Transverse colon (tissue), 4 donors: Measurements from ENCODE around the gene LRFN2. TPM values are rescaled to one million over a fixed set of nuclear protein-coding genes. Genes with fewer than 3 reads are reported as not detected.

Experiments used
- DNase-seq: peaks from one replicate; pipeline ENCODE4 v3.0.0-alpha.2; 2019
- H3K27ac ChIP-seq, 4 donors: fragments of 200-600 bp; sonication (generic); 2 replicates each; pipeline ENCODE4 v1.5.1; 2016 to 2018; ENCODE audit warnings: inconsistent platforms in 4 of 4
- H3K27me3 ChIP-seq: fragments of 200-600 bp; sonication (generic); 2 replicates; pipeline ENCODE4 v1.5.1; 2017; ENCODE audit warnings: inconsistent platforms
- H3K36me3 ChIP-seq, 4 donors: fragments of 200-600 bp; sonication (generic); 2 replicates each; pipeline ENCODE4 v1.5.1; 2017 to 2019; ENCODE audit warnings: inconsistent platforms in 4 of 4
- H3K4me1 ChIP-seq, 4 donors: fragments of 200-600 bp; sonication (generic); 2 replicates each; pipeline ENCODE4 v1.5.1; 2017 to 2020; ENCODE audit warnings: inconsistent platforms in 4 of 4
- H3K4me3 ChIP-seq, 4 donors: fragments of 200-600 bp; sonication (generic); 1 replicate in 1 of 4; 2 replicates in 3 of 4; pipeline versions ENCODE4 v1.5.1 to v1.6.1; 2017 to 2019; ENCODE audit warnings: inconsistent platforms in 4 of 4
- H3K9me3 ChIP-seq, 2 donors: fragments of 200-600 bp; sonication (generic); 2 replicates each; pipeline ENCODE4 v1.5.1; 2017 to 2019; ENCODE audit warnings: inconsistent platforms in 2 of 2
- EP300 ChIP-seq: sonication (generic); formaldehyde crosslinking; IDR thresholded peaks from one replicate; pipeline ENCODE4 v1.6.1; 2017; ENCODE audit warnings: antibody characterized with exemption, low read depth
- POLR2A ChIP-seq: fragments of 450-650 bp; IDR thresholded peaks from one replicate; pipeline ENCODE4 v1.6.1; 2016; ENCODE audit warnings: antibody characterized with exemption, mild to moderate bottlenecking, moderate library complexity
- POLR2AphosphoS5 ChIP-seq, 3 donors: sonication (generic); formaldehyde crosslinking; IDR thresholded peaks; one replicate each; pipeline ENCODE4 v1.6.1; 2016; ENCODE audit warnings: antibody characterized with exemption in 3 of 3
- WGBS, 2 donors: methylation state at CpG; one replicate each; pipeline ENCODE4 v1.1.5; 2018; ENCODE audit warnings: low coverage in 1 of 2; 5-methylcytosine and 5-hydroxymethylcytosine counted together
- in situ Hi-C, 4 donors: fragments of 200-750 bp; cut with MboI; loops; one replicate each; pipeline versions ENCODE4 v1.15.0 to v1.15.1; 2017; ENCODE audit warnings: low sequenced_read_pairs in 3 of 4, low pct_ligation_motif_present in 1 of 4, low pct_unique_long_range_greater_than_20kb in 1 of 4
- intact Hi-C: fragments of 100-400 bp; cut with DNase I; formaldehyde crosslinking; loops from one replicate; pipeline ENCODE4 v1.15.1; 2023; ENCODE audit warnings: low total_unique reads
- total RNA-seq, 4 donors: library from RNA; depleted of rRNA; stranded (reverse); fragments of >200 nt; gene quantifications; one replicate each; pipeline ENCODE4 v1.1.0, GENCODE V29; 2016
- TF ChIP-seq, protein P1 (sequence below), 5 experiments: fragments of 200-600 bp in 3 of 5; fragments of 450-650 bp in 2 of 5; sonication (generic) in 3 of 5; IDR thresholded peaks; 1 replicate in 2 of 5; 2 replicates in 3 of 5; pipeline ENCODE4 v1.5.1; 2016 to 2017; ENCODE audit warnings: antibody characterized with exemption in 5 of 5, inconsistent platforms in 3 of 5, mild to moderate bottlenecking in 2 of 5, moderate library complexity in 1 of 5

LRFN2 gene
- total RNA-seq, 4 donors from 2014 or later = 0.40 to 0.41 TPM; not detected in 2

DNA sequence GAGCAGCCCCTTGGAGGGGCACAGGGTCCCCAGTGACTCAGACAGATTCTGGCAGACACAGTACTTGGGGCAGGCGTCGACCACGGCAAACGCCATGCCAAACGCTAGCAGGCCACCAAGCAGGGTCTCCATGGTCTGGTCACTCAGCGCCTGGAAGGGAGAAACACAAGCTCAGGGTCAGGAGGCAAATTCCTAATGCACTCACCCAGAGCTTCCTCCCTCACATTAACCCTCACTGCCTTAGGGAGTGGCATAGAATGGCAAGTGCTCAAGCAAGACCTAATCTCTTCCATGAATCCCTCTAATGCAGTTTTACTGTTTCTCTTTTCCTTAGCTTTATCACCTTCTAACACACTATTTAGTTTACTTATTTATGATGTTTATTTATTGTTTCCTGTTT is 154.2 kb downstream of the LRFN2 start:
- intact Hi-C loops (no loop called here), in situ Hi-C loops (no loop called here)
- no peak for DNase-seq
- H3K36me3 ChIP-seq = no peaks in the 10 kb centered on the region
- WGBS, 2 donors = 90% methylated on average over 6 of the region's 6 CpGs; no CpG with 5 or more reads in 1 of the 2 donors
- no peaks in the 10 kb centered on the region for H3K9me3 ChIP-seq
- TF ChIP-seq, protein P1, sequence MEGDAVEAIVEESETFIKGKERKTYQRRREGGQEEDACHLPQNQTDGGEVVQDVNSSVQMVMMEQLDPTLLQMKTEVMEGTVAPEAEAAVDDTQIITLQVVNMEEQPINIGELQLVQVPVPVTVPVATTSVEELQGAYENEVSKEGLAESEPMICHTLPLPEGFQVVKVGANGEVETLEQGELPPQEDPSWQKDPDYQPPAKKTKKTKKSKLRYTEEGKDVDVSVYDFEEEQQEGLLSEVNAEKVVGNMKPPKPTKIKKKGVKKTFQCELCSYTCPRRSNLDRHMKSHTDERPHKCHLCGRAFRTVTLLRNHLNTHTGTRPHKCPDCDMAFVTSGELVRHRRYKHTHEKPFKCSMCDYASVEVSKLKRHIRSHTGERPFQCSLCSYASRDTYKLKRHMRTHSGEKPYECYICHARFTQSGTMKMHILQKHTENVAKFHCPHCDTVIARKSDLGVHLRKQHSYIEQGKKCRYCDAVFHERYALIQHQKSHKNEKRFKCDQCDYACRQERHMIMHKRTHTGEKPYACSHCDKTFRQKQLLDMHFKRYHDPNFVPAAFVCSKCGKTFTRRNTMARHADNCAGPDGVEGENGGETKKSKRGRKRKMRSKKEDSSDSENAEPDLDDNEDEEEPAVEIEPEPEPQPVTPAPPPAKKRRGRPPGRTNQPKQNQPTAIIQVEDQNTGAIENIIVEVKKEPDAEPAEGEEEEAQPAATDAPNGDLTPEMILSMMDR (IDR thresholded peaks at IDR 0.05) = no peak
- no peak overlapping the region for H3K27ac ChIP-seq
- no peaks in the 10 kb centered on the region for H3K27me3 ChIP-seq
- H3K4me3 ChIP-seq = no peak overlapping the region
- H3K4me1 ChIP-seq = no peaks in the 10 kb centered on the region

- TF ChIP-seq EP300 (no peak), POLR2A (no peak), POLR2AphosphoS5 (IDR thresholded peaks at IDR 0.05) (no peak)
- TF ChIP-seq, protein P1 (IDR thresholded peaks at IDR 0.05) = no peak
- no peaks in the 10 kb centered on the region for H3K27me3 ChIP-seq
- no peak overlapping the region for H3K4me3 ChIP-seq
- DNase-seq = no peak
- H3K4me1 ChIP-seq = no peaks in the 10 kb centered on the region
- no peaks in the 10 kb centered on the region for H3K9me3 ChIP-seq
- intact Hi-C loops (no loop called here), in situ Hi-C loops (no loop called here)
- 87% methylated on average over 10 of the region's 12 CpGs; no CpG with 5 or more reads in 1 of the 2 donors for WGBS, 2 donors
- H3K36me3 ChIP-seq = no peaks in the 10 kb centered on the region
- no peak overlapping the region for H3K27ac ChIP-seq
Observed at GRCh38 chr6:40431706-40432105, 155.5 kb downstream of the LRFN2 start.

- no peak for TF ChIP-seq POLR2A
- no peak for TF ChIP-seq EP300
- no peak for TF ChIP-seq POLR2AphosphoS5 (IDR thresholded peaks at IDR 0.05)
- TF ChIP-seq, protein P1 (IDR thresholded peaks at IDR 0.05) = no peak
- Histone ChIP-seq H3K36me3 (no peaks in the 10 kb centered on the region), H3K9me3 (no peaks in the 10 kb centered on the region), H3K4me3 (no peak overlapping the region), H3K27ac (no peak overlapping the region), H3K4me1 (no peaks in the 10 kb centered on the region), H3K27me3 (no peaks in the 10 kb centered on the region)
- 45 to 83% methylated on average over 1 to 3 of the region's 3 CpGs for WGBS, 2 donors
- in situ Hi-C loops = no loop called here
- intact Hi-C loops = no loop called here
- no peak for DNase-seq
Observed at GRCh38 chr6:40427196-40427595, 160.0 kb downstream of the LRFN2 start.

GRCh38 chr6:40426346-40427066 is 160.7 kb downstream of the LRFN2 start:
- DNase-seq = no peak
- Histone ChIP-seq H3K27ac (no peak overlapping the region), H3K36me3 (no peaks in the 10 kb centered on the region), H3K4me1 (no peaks in the 10 kb centered on the region), H3K4me3 (no peak overlapping the region), H3K9me3 (no peaks in the 10 kb centered on the region), H3K27me3 (no peaks in the 10 kb centered on the region)
- in situ Hi-C loops (no loop called here), intact Hi-C loops (no loop called here)
- WGBS, 2 donors = 74 to 83% methylated on average over 4 to 7 of the region's 7 CpGs
- TF ChIP-seq, protein P1 (IDR thresholded peaks at IDR 0.05) = no peak
- TF ChIP-seq EP300 = no peak
